Pancreas (tissue), 10 donors: ENCODE results near the gene HIF3A. TPM values are rescaled to one million over a fixed set of nuclear protein-coding genes. Genes with fewer than 3 reads are reported as not detected.

ENCODE experiments used
- ATAC-seq, 4 donors: fragments of 200-7000 bp; cut with Tn5 transposase; one replicate each; pipeline versions ENCODE4 v1.8.0 to v1.9.1; 2020; ENCODE audit warnings: mild to moderate bottlenecking in 4 of 4, moderate library complexity in 4 of 4
- DNase-seq, 6 donors: peaks; one replicate each; pipeline ENCODE4 v3.0.0-alpha.2; 2020
- FAIRE-seq: peaks from 2 replicates; lab custom pipeline; 2012; peaks lifted over from hg19 to GRCh38; lab: Jason Lieb, UNC
- H3K27ac ChIP-seq, 4 donors: fragments of 200-600 bp; sonication (generic); 1 replicate in 3 of 4; 2 replicates in 1 of 4; pipeline versions ENCODE4 v1.5.0 to v1.8.0; 2020
- H3K27me3 ChIP-seq, 4 donors: fragments of 200-600 bp; one replicate each; pipeline ENCODE4 v1.8.0; 2021
- H3K36me3 ChIP-seq, 3 donors: fragments of 200-600 bp; sonication (generic) in 1 of 3; one replicate each; pipeline versions ENCODE4 v1.5.0 to v1.8.0; 2020 to 2021
- H3K4me1 ChIP-seq, 3 donors: fragments of 200-600 bp; one replicate each; pipeline ENCODE4 v1.8.0; 2021
- H3K4me3 ChIP-seq, 4 donors: fragments of 200-600 bp; sonication (generic) in 2 of 4; one replicate each; pipeline versions ENCODE4 v1.5.0 to v1.8.0; 2020 to 2021
- H3K9me3 ChIP-seq, 4 donors: fragments of 200-600 bp; one replicate each; pipeline ENCODE4 v1.8.0; 2021
- CTCF ChIP-seq, 4 donors: fragments of 200-600 bp; sonication (generic) in 3 of 4; IDR thresholded peaks; one replicate each; pipeline versions ENCODE4 v1.5.0 to v1.8.0; 2021; ENCODE audit warnings: antibody characterized with exemption in 4 of 4
- WGBS, 2 donors: extraction: QIAGEN DNeasy Blood & Tissue Kit; methylation state at CpG; one replicate each; pipeline ENCODE4 v1.1.7; 2013; 5-methylcytosine and 5-hydroxymethylcytosine counted together
- intact Hi-C, 3 donors: fragments of 100-400 bp; cut with DNase I; formaldehyde crosslinking; loops; one replicate each; pipeline versions ENCODE4 v1.11.1 to v1.14.2; 2022
- polyA plus RNA-seq, 2 donors: library from polyadenylated mRNA; stranded (reverse); fragments of 200-250 nt; gene quantifications; one replicate each; pipeline ENCODE4 v1.2.3, GENCODE V29; 2013
- total RNA-seq, 6 donors: library from RNA; stranded (reverse); fragmentation: NEBNext Ultra II Directional in 4 of 6; extraction: Animal tissue kit (Norgen Biotek cat#: 25700) in 4 of 6; gene quantifications; one replicate each; pipeline versions ENCODE4 v1.2.1 to v1.2.4, GENCODE V29; 2021 to 2023
- donor health status: healthy with polysubstance abuse.
- donor health status: DM: no; HTN: no; CAD: no; lungs with moderate emphysema.
- donor health status: DM: no; HTN: no; CAD: no.
- donor health status: control.
- donor health status: control.
- donor health status: Bipolar disorder and iron deficiency.
- donor health status: DM: yes; HTN: yes; CAD: no.
- donor health status: DM: no; HTN: no; CAD: no.
- donor health status: DM: no; HTN: no; CAD: no.
- donor health status: DM: yes; HTN: yes; CAD: no.

Gene HIF3A
- total and polyA plus RNA-seq, 8 donors: 0.71 to 27.6 (median 5.2) TPM

DNA sequence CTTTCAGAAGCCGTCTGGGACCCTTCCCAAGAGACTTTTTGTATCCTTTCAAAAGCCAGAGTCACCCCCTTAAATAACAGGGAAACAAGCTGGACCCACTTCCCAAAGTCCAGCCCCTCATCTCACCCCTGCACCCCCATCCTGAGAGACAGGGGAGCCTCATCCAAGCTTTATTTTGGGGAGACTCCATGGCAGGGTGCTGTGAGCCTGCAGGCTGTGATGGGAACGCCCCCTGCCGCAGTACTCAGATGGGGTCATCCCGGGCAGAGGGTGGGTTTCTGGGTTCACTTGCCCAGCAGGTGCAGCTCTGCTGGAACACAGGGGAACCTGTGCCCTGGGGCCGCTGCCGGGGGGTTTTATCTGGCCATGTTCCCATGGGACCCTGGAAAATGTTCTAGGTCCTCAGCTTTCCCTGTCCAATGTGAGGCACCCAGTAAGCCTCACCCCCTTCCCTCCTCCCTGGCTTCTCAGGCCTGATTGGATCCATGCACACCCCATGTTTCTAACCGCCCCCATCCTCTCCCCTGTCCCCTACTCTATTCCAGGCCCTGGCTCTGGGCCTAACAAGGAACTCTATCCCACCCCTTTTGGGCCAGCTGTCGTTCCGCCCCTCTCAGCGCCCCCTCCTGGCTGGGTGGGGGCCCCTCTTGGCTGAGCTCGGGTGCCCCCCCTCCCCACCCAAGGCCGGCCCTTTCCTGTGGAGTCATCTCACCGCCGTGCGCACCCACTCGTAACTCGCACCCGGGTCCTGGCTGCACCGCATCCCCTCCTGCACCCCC is 1.0 kb downstream of the HIF3A start:
- no peak for TF ChIP-seq CTCF (IDR thresholded peaks at IDR 0.05)
- ATAC-seq: peak in 2 of 4 donors; percentile 4 to 6
- no peak for FAIRE-seq
- Histone ChIP-seq H3K27me3 (no peaks in the 10 kb centered on the region), H3K36me3 (no peaks in the 10 kb centered on the region), H3K9me3 (no peaks in the 10 kb centered on the region), H3K4me3 (peak overlapping the region in 2 of 4 donors; percentile 27 to 28), H3K27ac (peak overlapping the region; percentile 57 to 78 (median 74)), H3K4me1 (peaks cover 3 to 13% (median 6%) of the 10 kb centered on the region in 3 donors)
- intact Hi-C loops: no loop called here
- WGBS, 2 donors: 46 to 54% methylated on average over 18 to 19 of the region's 19 CpGs
- peak in 3 of 6 donors; percentile 36 to 81 (median 65) for DNase-seq

DNA sequence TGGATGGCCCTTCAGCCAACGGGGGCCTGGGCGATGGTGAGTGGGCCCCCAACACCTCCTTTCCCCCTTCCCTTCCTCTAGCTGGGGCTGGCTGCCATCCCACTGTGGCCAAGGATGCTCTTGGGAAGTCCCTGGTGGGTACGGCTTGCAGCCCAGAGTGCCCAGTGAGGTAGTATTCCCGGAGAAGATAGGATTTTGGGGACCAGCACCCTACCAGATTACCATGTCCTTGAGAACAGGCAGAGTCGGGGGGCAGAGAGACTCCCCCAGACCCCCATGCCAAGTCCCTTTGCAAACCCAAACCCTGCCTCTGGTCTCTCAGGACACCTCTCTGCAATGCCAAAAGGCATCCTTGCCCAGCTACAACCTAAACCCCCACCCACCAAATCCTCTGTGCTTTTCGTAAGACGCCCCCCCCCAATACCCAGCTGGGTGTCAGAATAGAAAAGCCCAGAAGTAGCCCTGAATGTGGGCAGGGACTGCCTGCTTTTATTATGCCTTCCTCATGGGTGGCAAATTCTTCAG is 1.7 kb downstream of the HIF3A start:
- peaks cover 3 to 16% (median 6%) of the 10 kb centered on the region in 3 donors for H3K4me1 ChIP-seq
- H3K27me3 ChIP-seq: no peaks in the 10 kb centered on the region
- ATAC-seq (peak in 2 of 4 donors; percentile 0 to 2), FAIRE-seq (no peak), DNase-seq (peak in 1 of 6 donors; percentile 11)
- H3K9me3 ChIP-seq: no peaks in the 10 kb centered on the region
- intact Hi-C loops: no loop called here
- H3K36me3 ChIP-seq: no peaks in the 10 kb centered on the region
- WGBS, 2 donors: 6 to 13% methylated on average over 7 of the region's 7 CpGs
- peak overlapping the region in 2 of 4 donors; percentile 27 to 28 for H3K4me3 ChIP-seq
- no peak for TF ChIP-seq CTCF (IDR thresholded peaks at IDR 0.05)
- H3K27ac ChIP-seq: peak overlapping the region; percentile 57 to 78 (median 74)

GRCh38 chr19:46299004-46299509 is 2.2 kb downstream of the HIF3A start:
- Histone ChIP-seq H3K4me3 (peak overlapping the region in 2 of 4 donors; percentile 27 to 28), H3K4me1 (peaks cover 3 to 16% (median 6%) of the 10 kb centered on the region in 3 donors), H3K9me3 (no peaks in the 10 kb centered on the region), H3K36me3 (no peaks in the 10 kb centered on the region), H3K27ac (peak overlapping the region; percentile 57 to 78 (median 74)), H3K27me3 (no peaks in the 10 kb centered on the region)
- FAIRE-seq: peak; percentile 94
- intact Hi-C loops: no loop called here
- no peak for TF ChIP-seq CTCF (IDR thresholded peaks at IDR 0.05)
- peak; percentile 90 to 100 (median 98) for DNase-seq
- ATAC-seq: peak; percentile 79 to 88 (median 86)
- WGBS, 2 donors: 2 to 8% methylated on average over 11 of the region's 11 CpGs

- WGBS, 2 donors: 49 to 55% methylated on average over 7 of the region's 7 CpGs
- ATAC-seq: peak in 1 of 4 donors; percentile 4
- Histone ChIP-seq H3K27ac (peak overlapping the region in 3 of 4 donors; percentile 10 to 65 (median 28)), H3K4me3 (no peak overlapping the region), H3K4me1 (peaks cover 3 to 16% (median 6%) of the 10 kb centered on the region in 3 donors), H3K27me3 (no peaks in the 10 kb centered on the region), H3K9me3 (no peaks in the 10 kb centered on the region), H3K36me3 (no peaks in the 10 kb centered on the region)
- DNase-seq: no peak
- intact Hi-C loops: no loop called here
- FAIRE-seq: no peak
- no peak for TF ChIP-seq CTCF (IDR thresholded peaks at IDR 0.05)
Observed at GRCh38 chr19:46299695-46300094, 2.9 kb downstream of the HIF3A start.
